HCT116 (cell line): ENCODE data around the gene THADA. TPM values are rescaled to one million over a fixed set of nuclear protein-coding genes. Genes with fewer than 3 reads are reported as not detected.

ENCODE experiments used
- ATAC-seq: fragments of 200-7000 bp; cut with Tn5 transposase; 2 replicates; pipeline ENCODE4 v1.9.1; 2020; ENCODE audit warnings: mild to moderate bottlenecking, moderate library complexity
- BruUV-seq: library from RNA; stranded (reverse); fragments of 400-500 nt; replicated peaks from 2 replicates; lab custom pipeline; 2021; lab: Mats Ljungman, UMichigan
- CTCF ChIA-PET: fragments of 300-600 bp; sonication (Branson Sonifier 250); formaldehyde crosslinking; loops from one replicate; lab custom pipeline; 2021; ENCODE audit warnings: antibody characterized with exemption; lab: Charles Lee
- POLR2A ChIA-PET: fragments of 300-600, 350-600 bp; sonication (Branson Sonifier 250); formaldehyde crosslinking; loops from one replicate; lab custom pipeline; 2021; ENCODE audit warnings: antibody characterized with exemption; lab: Charles Lee
- RAD21 ChIA-PET, 2 experiments: fragments of 300-600 bp; sonication (Branson Sonifier 250); formaldehyde crosslinking; loops; one replicate each; lab custom pipeline; 2023; ENCODE audit warnings: low total read pairs in 2 of 2; ENCODE audit not compliant: uncharacterized antibody in 2 of 2, unreplicated experiment in 2 of 2, low non-redundant PET in 1 of 2; lab: Charles Lee
- DNase-seq: peaks from one replicate; pipeline ENCODE4 v3.0.0-alpha.2; 2010; ENCODE audit warnings: low read depth, low spot score
- H2AFZ ChIP-seq: fragments of 200-600 bp; shearing (Covaris generic), sonication (generic); 2 replicates; pipeline ENCODE4 v1.6.1; 2017; ENCODE audit warnings: low read depth, mixed run types, mixed read lengths, antibody characterized with exemption, low read length; ENCODE audit not compliant: poor library complexity, severe bottlenecking
- H3K27ac ChIP-seq: 2 replicates; pipeline ENCODE4 v1.5.1; 2012; ENCODE audit warnings: low read depth, low read length
- H3K27me3 ChIP-seq: fragments of 200-600 bp; sonication (generic); 2 replicates; pipeline ENCODE4 v1.6.1; 2016; ENCODE audit warnings: mixed run types, low read length, mixed read lengths; ENCODE audit not compliant: insufficient read depth
- H3K36me3 ChIP-seq, 2 experiments: fragments of 200-500 bp in 1 of 2; fragments of 200-600 bp in 1 of 2; sonication (Bioruptor generic) in 1 of 2; sonication (generic) in 1 of 2; 2 replicates each; pipeline versions ENCODE4 v1.5.1 to v1.6.1; 2014 to 2016; ENCODE audit warnings: low read length in 2 of 2, inconsistent platforms in 1 of 2, mixed read lengths in 1 of 2, mixed run types in 1 of 2; ENCODE audit not compliant: insufficient read depth in 2 of 2, control insufficient read depth in 1 of 2
- H3K4me1 ChIP-seq, 2 experiments: fragments of 200-600 bp in 1 of 2; sonication (generic) in 1 of 2; 2 replicates each; pipeline versions ENCODE4 v1.5.1 to v1.6.1; 2012 to 2017; ENCODE audit warnings: low read length in 2 of 2, inconsistent platforms in 1 of 2, mild to moderate bottlenecking in 1 of 2, mixed read lengths in 1 of 2, mixed run types in 1 of 2, moderate library complexity in 1 of 2; ENCODE audit not compliant: insufficient read depth in 2 of 2, control insufficient read depth in 1 of 2
- H3K4me2 ChIP-seq: fragments of 200-600 bp; sonication (generic); 2 replicates; pipeline ENCODE4 v1.6.1; 2017; ENCODE audit warnings: mixed run types, low read length, mixed read lengths
- H3K4me3 ChIP-seq, 2 experiments: fragments of 200-600 bp in 1 of 2; sonication (generic) in 1 of 2; replicated peaks in 1 of 2; 2 replicates each; pipeline ENCODE4 v1.5.1; 2011 to 2016; ENCODE audit warnings: low read length in 2 of 2, control low read depth in 1 of 2, low read depth in 1 of 2, mild to moderate bottlenecking in 1 of 2, mixed read lengths in 1 of 2, mixed run types in 1 of 2
- H3K79me2 ChIP-seq: fragments of 200-600 bp; sonication (generic); 2 replicates; pipeline ENCODE4 v1.6.1; 2017; ENCODE audit warnings: mild to moderate bottlenecking, mixed run types, low read length, moderate library complexity, mixed read lengths; ENCODE audit not compliant: insufficient read depth
- H3K9ac ChIP-seq: fragments of 200-600 bp; sonication (generic); 2 replicates; pipeline ENCODE4 v1.6.1; 2016; ENCODE audit warnings: low read length, mixed read lengths
- H3K9me2 ChIP-seq: fragments of 200-600 bp; sonication (generic), shearing (Covaris generic); 2 replicates; pipeline ENCODE4 v1.6.1; 2017; ENCODE audit warnings: mixed run types, mild to moderate bottlenecking, moderate library complexity; ENCODE audit not compliant: insufficient read depth
- H3K9me3 ChIP-seq, 2 experiments: fragments of 200-500 bp in 1 of 2; fragments of 200-600 bp in 1 of 2; sonication (Bioruptor generic) in 1 of 2; sonication (generic) in 1 of 2; 2 replicates each; pipeline ENCODE4 v1.6.1; 2014 to 2017; ENCODE audit warnings: low read length in 2 of 2, mixed read lengths in 2 of 2, inconsistent platforms in 1 of 2, low read depth in 1 of 2, mild to moderate bottlenecking in 1 of 2, mixed run types in 1 of 2, moderate library complexity in 1 of 2; ENCODE audit not compliant: control insufficient read depth in 1 of 2, insufficient read depth in 1 of 2
- H4K20me1 ChIP-seq: fragments of 200-600 bp; sonication (generic), shearing (Covaris generic); 2 replicates; pipeline ENCODE4 v1.6.1; 2017; ENCODE audit warnings: mixed run types, mild to moderate bottlenecking, moderate library complexity; ENCODE audit not compliant: insufficient read depth
- CBX3 ChIP-seq: IDR thresholded peaks from 2 replicates; pipeline ENCODE4 v1.6.1; 2012; ENCODE audit warnings: low read depth
- CEBPB ChIP-seq: IDR thresholded peaks from 2 replicates; pipeline ENCODE4 v1.6.1; 2012; ENCODE audit warnings: low read depth
- EGR1 ChIP-seq: IDR thresholded peaks from 2 replicates; pipeline ENCODE4 v1.6.1; 2012; ENCODE audit warnings: low read depth
- EZH2 ChIP-seq: fragments of 200-600 bp; sonication (generic); IDR thresholded peaks from 2 replicates; pipeline ENCODE4 v1.6.1; 2017; ENCODE audit warnings: antibody characterized with exemption, mixed run types
- FOSL1 ChIP-seq: IDR thresholded peaks from 2 replicates; pipeline ENCODE4 v1.6.1; 2012; ENCODE audit warnings: low read depth
- POLR2A ChIP-seq: IDR thresholded peaks from 2 replicates; pipeline ENCODE4 v1.7.0; 2011; ENCODE audit warnings: borderline replicate concordance; ENCODE audit not compliant: insufficient read depth, insufficient read length; ENCODE audit errors: extremely low read depth
- POLR2AphosphoS5 ChIP-seq: IDR thresholded peaks from 2 replicates; pipeline ENCODE4 v1.6.1; 2011; ENCODE audit warnings: mild to moderate bottlenecking, low read depth, low read length, moderate library complexity
- RAD21 ChIP-seq: IDR thresholded peaks from 2 replicates; pipeline ENCODE4 v1.6.1; 2012; ENCODE audit warnings: low read depth, mild to moderate bottlenecking
- SIN3A ChIP-seq: IDR thresholded peaks from 2 replicates; pipeline ENCODE4 v1.6.1; 2012; ENCODE audit warnings: low read depth
- SP1 ChIP-seq: IDR thresholded peaks from 2 replicates; pipeline ENCODE4 v1.6.1; 2012; ENCODE audit warnings: low read depth
- YY1 ChIP-seq: IDR thresholded peaks from 2 replicates; pipeline ENCODE4 v1.6.1; 2011; ENCODE audit warnings: low read length, low read depth, moderate library complexity, mild to moderate bottlenecking; ENCODE audit not compliant: insufficient replicate concordance; ENCODE audit errors: extremely low read depth
- ZFX ChIP-seq: fragments of 450-650 bp; IDR thresholded peaks from 2 replicates; pipeline ENCODE4 v1.6.1; 2017
- ZNF274 ChIP-seq: fragments of 200-500 bp; sonication (Bioruptor generic); IDR thresholded peaks from 2 replicates; pipeline ENCODE4 v1.6.1; 2014; ENCODE audit warnings: mild to moderate bottlenecking, low read depth, low read length, inconsistent platforms
- intact Hi-C: fragments of 100-400 bp; cut with micrococcal nuclease; formaldehyde crosslinking; loops from 2 replicates; pipeline ENCODE4 v1.10.0; 2022
- total RNA-seq: library from RNA; stranded (reverse); gene quantifications from one replicate; pipeline ENCODE4 v1.2.1, GENCODE V29; 2021; ENCODE audit not compliant: unreplicated experiment
- TF ChIP-seq, protein P1 (sequence below): IDR thresholded peaks from 2 replicates; pipeline ENCODE4 v1.6.1; 2011; ENCODE audit warnings: mild to moderate bottlenecking, low read length, moderate library complexity; ENCODE audit not compliant: insufficient replicate concordance; ENCODE audit errors: extremely low read depth
- TF ChIP-seq, protein P2 (sequence below): IDR thresholded peaks from 2 replicates; pipeline ENCODE4 v1.6.1; 2012
- TF ChIP-seq, protein P3 (sequence below): IDR thresholded peaks from 2 replicates; pipeline ENCODE4 v1.6.1; 2012; ENCODE audit warnings: low read depth

The THADA gene
- total RNA-seq, 1 experiment from 2014 or later, result 30.7 TPM

DNA sequence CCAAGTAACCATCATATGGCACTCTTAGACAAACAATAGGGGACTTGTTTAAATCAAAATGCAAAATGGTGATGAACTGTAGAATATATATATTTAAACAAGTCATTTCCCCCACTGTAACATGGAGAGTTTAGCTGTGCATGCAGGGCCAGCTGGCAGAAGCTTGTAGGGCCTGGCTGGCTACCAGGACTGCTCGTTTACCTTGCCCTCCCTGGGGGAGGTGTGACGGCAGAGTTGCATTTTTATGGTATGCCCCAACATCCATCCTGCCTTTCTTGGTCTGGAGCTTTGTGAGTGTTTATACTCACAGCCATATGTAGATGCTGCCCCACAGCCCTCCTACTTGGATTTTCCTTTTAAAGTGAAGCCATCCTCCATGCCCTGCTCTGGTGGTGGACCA lies 267.7 kb downstream of the THADA start:
- H3K9ac ChIP-seq, result no peak overlapping the region
- H3K4me2 ChIP-seq, result no peak overlapping the region
- no peaks in the 10 kb centered on the region for H4K20me1 ChIP-seq
- H3K79me2 ChIP-seq, result no peaks in the 10 kb centered on the region
- ChIA-PET RAD21 (no interaction called here), CTCF (no interaction called here), POLR2A (no interaction called here)
- no peaks in the 10 kb centered on the region for H3K36me3 ChIP-seq
- intact Hi-C loops, result no loop called here
- ATAC-seq (no peak), DNase-seq (no peak)
- no peaks in the 10 kb centered on the region for H3K9me3 ChIP-seq
- no peaks in the 10 kb centered on the region for H3K27me3 ChIP-seq
- no peak overlapping the region for H3K27ac ChIP-seq
- peaks cover 0 to 9% of the 10 kb centered on the region in 2 experiments; a peak in 3 of 4 replicates for H3K4me1 ChIP-seq
- TF ChIP-seq, protein P1, sequence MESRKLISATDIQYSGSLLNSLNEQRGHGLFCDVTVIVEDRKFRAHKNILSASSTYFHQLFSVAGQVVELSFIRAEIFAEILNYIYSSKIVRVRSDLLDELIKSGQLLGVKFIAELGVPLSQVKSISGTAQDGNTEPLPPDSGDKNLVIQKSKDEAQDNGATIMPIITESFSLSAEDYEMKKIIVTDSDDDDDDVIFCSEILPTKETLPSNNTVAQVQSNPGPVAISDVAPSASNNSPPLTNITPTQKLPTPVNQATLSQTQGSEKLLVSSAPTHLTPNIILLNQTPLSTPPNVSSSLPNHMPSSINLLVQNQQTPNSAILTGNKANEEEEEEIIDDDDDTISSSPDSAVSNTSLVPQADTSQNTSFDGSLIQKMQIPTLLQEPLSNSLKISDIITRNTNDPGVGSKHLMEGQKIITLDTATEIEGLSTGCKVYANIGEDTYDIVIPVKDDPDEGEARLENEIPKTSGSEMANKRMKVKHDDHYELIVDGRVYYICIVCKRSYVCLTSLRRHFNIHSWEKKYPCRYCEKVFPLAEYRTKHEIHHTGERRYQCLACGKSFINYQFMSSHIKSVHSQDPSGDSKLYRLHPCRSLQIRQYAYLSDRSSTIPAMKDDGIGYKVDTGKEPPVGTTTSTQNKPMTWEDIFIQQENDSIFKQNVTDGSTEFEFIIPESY, result no peak
- no peak for TF ChIP-seq RAD21
- no peak for TF ChIP-seq ZNF274
- no peak for TF ChIP-seq SIN3A
- TF ChIP-seq YY1, result no peak
- TF ChIP-seq SP1, result no peak
- no peak for TF ChIP-seq POLR2A
- no peak for TF ChIP-seq EGR1
- TF ChIP-seq, protein P2, sequence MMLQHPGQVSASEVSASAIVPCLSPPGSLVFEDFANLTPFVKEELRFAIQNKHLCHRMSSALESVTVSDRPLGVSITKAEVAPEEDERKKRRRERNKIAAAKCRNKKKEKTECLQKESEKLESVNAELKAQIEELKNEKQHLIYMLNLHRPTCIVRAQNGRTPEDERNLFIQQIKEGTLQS, result no peak
- TF ChIP-seq EZH2, result no peak
- TF ChIP-seq POLR2AphosphoS5, result no peak
- no peak for TF ChIP-seq FOSL1
- no peak for TF ChIP-seq CBX3
- TF ChIP-seq ZFX, result no peak
- TF ChIP-seq CEBPB, result no peak
- TF ChIP-seq, protein P3, sequence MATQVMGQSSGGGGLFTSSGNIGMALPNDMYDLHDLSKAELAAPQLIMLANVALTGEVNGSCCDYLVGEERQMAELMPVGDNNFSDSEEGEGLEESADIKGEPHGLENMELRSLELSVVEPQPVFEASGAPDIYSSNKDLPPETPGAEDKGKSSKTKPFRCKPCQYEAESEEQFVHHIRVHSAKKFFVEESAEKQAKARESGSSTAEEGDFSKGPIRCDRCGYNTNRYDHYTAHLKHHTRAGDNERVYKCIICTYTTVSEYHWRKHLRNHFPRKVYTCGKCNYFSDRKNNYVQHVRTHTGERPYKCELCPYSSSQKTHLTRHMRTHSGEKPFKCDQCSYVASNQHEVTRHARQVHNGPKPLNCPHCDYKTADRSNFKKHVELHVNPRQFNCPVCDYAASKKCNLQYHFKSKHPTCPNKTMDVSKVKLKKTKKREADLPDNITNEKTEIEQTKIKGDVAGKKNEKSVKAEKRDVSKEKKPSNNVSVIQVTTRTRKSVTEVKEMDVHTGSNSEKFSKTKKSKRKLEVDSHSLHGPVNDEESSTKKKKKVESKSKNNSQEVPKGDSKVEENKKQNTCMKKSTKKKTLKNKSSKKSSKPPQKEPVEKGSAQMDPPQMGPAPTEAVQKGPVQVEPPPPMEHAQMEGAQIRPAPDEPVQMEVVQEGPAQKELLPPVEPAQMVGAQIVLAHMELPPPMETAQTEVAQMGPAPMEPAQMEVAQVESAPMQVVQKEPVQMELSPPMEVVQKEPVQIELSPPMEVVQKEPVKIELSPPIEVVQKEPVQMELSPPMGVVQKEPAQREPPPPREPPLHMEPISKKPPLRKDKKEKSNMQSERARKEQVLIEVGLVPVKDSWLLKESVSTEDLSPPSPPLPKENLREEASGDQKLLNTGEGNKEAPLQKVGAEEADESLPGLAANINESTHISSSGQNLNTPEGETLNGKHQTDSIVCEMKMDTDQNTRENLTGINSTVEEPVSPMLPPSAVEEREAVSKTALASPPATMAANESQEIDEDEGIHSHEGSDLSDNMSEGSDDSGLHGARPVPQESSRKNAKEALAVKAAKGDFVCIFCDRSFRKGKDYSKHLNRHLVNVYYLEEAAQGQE, result no peak
- no peaks in the 10 kb centered on the region for H3K9me2 ChIP-seq
- no TSS peak for BruUV-seq
- H3K4me3 ChIP-seq, result no peak overlapping the region
- H2AFZ ChIP-seq, result no peak overlapping the region
